OCI-LY3 (cell line): ENCODE results near the gene SHROOM3.

Experiments
- H2AFZ ChIP-seq: fragments of 200-600, 300-600 bp; shearing (Covaris generic); 2 replicates; pipeline ENCODE4 v1.6.0; 2014; ENCODE audit warnings: antibody characterized with exemption, low read depth, low read length
- H3K27ac ChIP-seq: fragments of 200-600, 300-600 bp; sonication (generic); 2 replicates; pipeline ENCODE4 v1.5.1; 2014; ENCODE audit warnings: mild to moderate bottlenecking, low read length, moderate library complexity, mixed read lengths
- H3K27me3 ChIP-seq: fragments of 200-600, 300-600 bp; sonication (generic); 2 replicates; pipeline ENCODE4 v1.6.1; 2014; ENCODE audit warnings: low read depth, low read length, mixed read lengths
- H3K36me3 ChIP-seq: fragments of 200-600, 300-600 bp; sonication (generic); replicated peaks from 2 replicates; pipeline ENCODE3; 2014; ENCODE audit warnings: low read depth, low read length, mixed read lengths
- H3K4me1 ChIP-seq: fragments of 300-600, 200-600 bp; sonication (generic); 2 replicates; pipeline ENCODE4 v1.6.1; 2014; ENCODE audit warnings: low read length, mixed read lengths
- H3K4me2 ChIP-seq: fragments of 200-600, 300-600 bp; sonication (generic); 2 replicates; pipeline ENCODE4 v1.6.1; 2014; ENCODE audit warnings: low read length, mixed read lengths
- H3K4me3 ChIP-seq: fragments of 300-600, 200-600 bp; sonication (generic); 2 replicates; pipeline ENCODE4 v1.5.1; 2014; ENCODE audit warnings: antibody characterized with exemption, mild to moderate bottlenecking, low read length, moderate library complexity
- H3K79me2 ChIP-seq: fragments of 300-600, 200-600 bp; shearing (Covaris generic); 2 replicates; pipeline ENCODE4 v1.6.1; 2014; ENCODE audit warnings: mild to moderate bottlenecking, low read length, mixed read lengths
- H3K9ac ChIP-seq: fragments of 300-600, 200-600 bp; shearing (Covaris generic); 2 replicates; pipeline ENCODE4 v1.6.0; 2014; ENCODE audit warnings: mild to moderate bottlenecking, low read length, moderate library complexity
- H3K9me3 ChIP-seq: fragments of 200-600, 300-600 bp; shearing (Covaris generic); 2 replicates; pipeline ENCODE4 v1.6.1; 2014; ENCODE audit warnings: low read length, mixed read lengths; ENCODE audit not compliant: insufficient read depth
- H4K20me1 ChIP-seq: fragments of 200-600, 300-600 bp; sonication (generic); 2 replicates; pipeline ENCODE4 v1.6.1; 2016; ENCODE audit warnings: low read length, mixed read lengths; ENCODE audit not compliant: insufficient read depth
- EZH2phosphoT487 ChIP-seq: fragments of 200-600 bp; shearing (Covaris generic); IDR thresholded peaks from 2 replicates; pipeline ENCODE4 v1.6.1; 2018; ENCODE audit warnings: antibody characterized with exemption, mixed run types, low read depth
- TF ChIP-seq, protein P1 (sequence below): fragments of 200-600, 300-600 bp; sonication (generic); IDR thresholded peaks from 2 replicates; pipeline ENCODE4 v1.5.1; 2014; ENCODE audit warnings: antibody characterized with exemption, low read length, low read depth

SHROOM3 gene

DNA sequence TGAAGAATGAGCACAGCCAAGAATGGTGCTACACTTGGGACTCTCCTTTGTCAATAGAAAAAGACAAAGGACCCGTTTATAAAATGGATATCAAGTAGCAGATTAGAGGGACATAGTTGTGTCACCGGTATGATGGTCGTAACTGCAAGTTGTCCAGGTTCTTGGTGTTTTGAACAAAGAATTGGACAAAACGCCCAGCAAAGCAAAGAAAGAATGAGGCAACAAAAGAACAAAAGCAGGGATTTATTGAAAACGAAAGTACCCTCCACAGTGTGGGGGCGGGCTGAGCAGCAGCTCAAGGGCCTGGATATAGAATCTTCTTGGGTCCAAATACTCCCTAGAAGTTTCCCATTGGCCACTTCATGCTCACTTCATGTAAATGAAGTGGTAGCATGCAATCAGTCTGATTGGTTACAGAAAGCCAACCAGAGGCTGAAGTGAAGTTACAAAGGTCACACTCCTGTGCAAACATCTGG, 54.7 kb downstream of the SHROOM3 start:
- peaks cover 7% of the 10 kb centered on the region; the same call in 1 of the 2 replicates for H3K27me3 ChIP-seq
- no peak overlapping the region for H3K27ac ChIP-seq
- H3K79me2 ChIP-seq: no peaks in the 10 kb centered on the region
- H3K36me3 ChIP-seq: no peaks in the 10 kb centered on the region
- H3K9ac ChIP-seq: no peak overlapping the region
- H3K9me3 ChIP-seq: no peaks in the 10 kb centered on the region
- TF ChIP-seq, protein P1, sequence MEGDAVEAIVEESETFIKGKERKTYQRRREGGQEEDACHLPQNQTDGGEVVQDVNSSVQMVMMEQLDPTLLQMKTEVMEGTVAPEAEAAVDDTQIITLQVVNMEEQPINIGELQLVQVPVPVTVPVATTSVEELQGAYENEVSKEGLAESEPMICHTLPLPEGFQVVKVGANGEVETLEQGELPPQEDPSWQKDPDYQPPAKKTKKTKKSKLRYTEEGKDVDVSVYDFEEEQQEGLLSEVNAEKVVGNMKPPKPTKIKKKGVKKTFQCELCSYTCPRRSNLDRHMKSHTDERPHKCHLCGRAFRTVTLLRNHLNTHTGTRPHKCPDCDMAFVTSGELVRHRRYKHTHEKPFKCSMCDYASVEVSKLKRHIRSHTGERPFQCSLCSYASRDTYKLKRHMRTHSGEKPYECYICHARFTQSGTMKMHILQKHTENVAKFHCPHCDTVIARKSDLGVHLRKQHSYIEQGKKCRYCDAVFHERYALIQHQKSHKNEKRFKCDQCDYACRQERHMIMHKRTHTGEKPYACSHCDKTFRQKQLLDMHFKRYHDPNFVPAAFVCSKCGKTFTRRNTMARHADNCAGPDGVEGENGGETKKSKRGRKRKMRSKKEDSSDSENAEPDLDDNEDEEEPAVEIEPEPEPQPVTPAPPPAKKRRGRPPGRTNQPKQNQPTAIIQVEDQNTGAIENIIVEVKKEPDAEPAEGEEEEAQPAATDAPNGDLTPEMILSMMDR: no peak
- no peak for TF ChIP-seq EZH2phosphoT487
- no peak overlapping the region for H3K4me2 ChIP-seq
- no peak overlapping the region for H3K4me3 ChIP-seq
- no peak overlapping the region for H2AFZ ChIP-seq
- H3K4me1 ChIP-seq: peaks cover 9% of the 10 kb centered on the region
- no peaks in the 10 kb centered on the region for H4K20me1 ChIP-seq

DNA sequence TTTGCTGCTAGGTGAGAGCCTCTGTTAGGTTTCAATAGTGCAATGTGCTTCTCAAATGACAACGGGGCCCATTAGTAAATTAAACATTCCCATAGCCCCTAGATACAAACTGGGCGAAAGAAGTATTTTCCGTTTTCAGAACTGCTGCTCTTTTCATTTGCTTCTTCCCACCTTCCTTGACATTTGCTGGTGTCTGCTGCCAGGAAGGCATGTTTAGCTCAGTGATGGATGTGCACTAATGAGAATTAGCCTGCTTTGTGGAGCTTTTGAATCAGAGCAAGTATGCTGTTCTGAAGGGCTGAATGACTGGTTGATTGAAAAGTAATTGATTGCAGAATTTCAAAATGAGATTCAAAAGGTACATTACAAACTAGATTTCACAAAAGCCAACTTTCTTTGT, 57.0 kb downstream of the SHROOM3 start:
- H3K9me3 ChIP-seq: no peaks in the 10 kb centered on the region
- H3K36me3 ChIP-seq: no peaks in the 10 kb centered on the region
- H2AFZ ChIP-seq: no peak overlapping the region
- no peaks in the 10 kb centered on the region for H3K79me2 ChIP-seq
- 0 out of 2 replicates have a peak, but pooled peaks cover 3% of the 10 kb centered on the region for H3K27me3 ChIP-seq
- H4K20me1 ChIP-seq: no peaks in the 10 kb centered on the region
- H3K4me3 ChIP-seq: no peak overlapping the region
- H3K4me2 ChIP-seq: no peak overlapping the region
- TF ChIP-seq EZH2phosphoT487: no peak
- TF ChIP-seq, protein P1: no peak
- no peak overlapping the region for H3K27ac ChIP-seq
- H3K4me1 ChIP-seq: peaks cover 2% of the 10 kb centered on the region
- no peak overlapping the region for H3K9ac ChIP-seq

DNA sequence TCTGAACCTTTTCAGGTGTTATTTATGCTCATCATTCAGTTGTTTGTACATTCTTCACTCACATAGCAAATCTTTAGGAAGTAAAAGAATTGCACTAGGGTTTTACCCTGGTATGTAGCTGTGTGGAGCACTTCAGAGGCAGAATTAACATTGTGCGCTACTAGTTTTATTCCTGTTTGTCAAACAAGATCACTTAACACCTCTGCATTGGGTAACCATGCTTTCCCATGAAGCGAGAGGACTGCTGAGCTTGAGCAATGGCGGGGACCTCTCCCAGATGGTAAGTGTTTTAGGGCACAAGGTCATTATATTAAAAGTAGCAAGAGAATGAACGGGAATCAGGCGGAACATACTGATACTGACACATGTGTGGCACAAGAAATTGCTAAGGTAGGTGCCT, 59.2 kb downstream of the SHROOM3 start:
- no peak overlapping the region for H3K4me3 ChIP-seq
- no peak overlapping the region for H3K4me2 ChIP-seq
- H3K9me3 ChIP-seq: no peaks in the 10 kb centered on the region
- no peak for TF ChIP-seq EZH2phosphoT487
- TF ChIP-seq, protein P1: no peak
- H2AFZ ChIP-seq: no peak overlapping the region
- H4K20me1 ChIP-seq: no peaks in the 10 kb centered on the region
- 0 out of 2 replicates have a peak, but pooled peaks cover 6% of the 10 kb centered on the region for H3K27me3 ChIP-seq
- peaks cover 9% of the 10 kb centered on the region for H3K4me1 ChIP-seq
- H3K79me2 ChIP-seq: no peaks in the 10 kb centered on the region
- no peak overlapping the region for H3K27ac ChIP-seq
- no peak overlapping the region for H3K9ac ChIP-seq
- no peaks in the 10 kb centered on the region for H3K36me3 ChIP-seq

DNA sequence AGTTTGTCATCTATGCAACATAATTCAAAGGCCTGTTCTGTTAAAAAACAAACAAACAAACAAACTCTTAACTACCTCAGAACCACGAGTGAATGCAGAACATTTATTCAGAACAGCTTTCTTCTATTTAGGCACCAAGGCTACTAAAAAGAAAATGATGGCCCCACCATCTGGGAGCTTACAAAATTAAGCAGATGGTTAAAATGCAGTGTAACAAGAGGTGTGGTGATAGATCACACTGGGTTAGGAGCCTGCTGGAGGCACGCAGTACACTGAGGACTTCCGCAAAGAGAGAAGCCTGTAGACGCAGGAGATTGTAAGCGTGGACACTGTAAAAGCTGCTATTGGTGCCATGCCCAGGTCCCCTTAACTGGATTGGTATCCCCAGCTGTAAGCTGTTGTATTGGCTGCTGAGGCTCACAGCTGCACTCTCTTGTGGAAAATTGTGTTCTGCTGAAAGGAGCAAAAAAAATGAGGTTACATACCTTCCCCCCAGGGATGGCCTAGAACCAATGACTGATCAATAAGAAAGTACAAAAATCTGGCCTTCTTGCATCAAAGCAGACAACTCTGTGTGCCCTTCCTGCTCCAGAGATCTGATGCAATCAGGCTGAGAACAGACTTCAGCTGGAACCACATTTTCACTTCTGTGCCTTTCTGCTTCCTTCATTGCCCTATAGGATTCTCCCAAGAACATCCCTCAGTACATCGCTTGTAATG, 60.0 kb downstream of the SHROOM3 start:
- no peaks in the 10 kb centered on the region for H3K9me3 ChIP-seq
- no peak for TF ChIP-seq EZH2phosphoT487
- TF ChIP-seq, protein P1: no peak
- H3K36me3 ChIP-seq: no peaks in the 10 kb centered on the region
- peaks cover 17% of the 10 kb centered on the region for H3K4me1 ChIP-seq
- no peak overlapping the region for H3K4me2 ChIP-seq
- H2AFZ ChIP-seq: no peak overlapping the region
- H3K27me3 ChIP-seq: 0 out of 2 replicates have a peak, but pooled peaks cover 6% of the 10 kb centered on the region
- H3K79me2 ChIP-seq: no peaks in the 10 kb centered on the region
- no peak overlapping the region for H3K4me3 ChIP-seq
- no peaks in the 10 kb centered on the region for H4K20me1 ChIP-seq
- no peak overlapping the region for H3K9ac ChIP-seq
- H3K27ac ChIP-seq: no peak overlapping the region
